GM19468 (cell line): ENCODE results near the gene SLC25A26.

Experiments
- ATAC-seq: cut with Tn5 transposase; IDR thresholded peaks from one replicate; pipeline ENCODE4 v1.9.1; 2021; ENCODE audit warnings: mild to moderate bottlenecking, moderate library complexity, moderate number of reproducible peaks; ENCODE audit not compliant: unreplicated experiment; ENCODE audit errors: extremely low read depth

SLC25A26 gene, protein sequence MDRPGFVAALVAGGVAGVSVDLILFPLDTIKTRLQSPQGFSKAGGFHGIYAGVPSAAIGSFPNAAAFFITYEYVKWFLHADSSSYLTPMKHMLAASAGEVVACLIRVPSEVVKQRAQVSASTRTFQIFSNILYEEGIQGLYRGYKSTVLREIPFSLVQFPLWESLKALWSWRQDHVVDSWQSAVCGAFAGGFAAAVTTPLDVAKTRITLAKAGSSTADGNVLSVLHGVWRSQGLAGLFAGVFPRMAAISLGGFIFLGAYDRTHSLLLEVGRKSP

DNA sequence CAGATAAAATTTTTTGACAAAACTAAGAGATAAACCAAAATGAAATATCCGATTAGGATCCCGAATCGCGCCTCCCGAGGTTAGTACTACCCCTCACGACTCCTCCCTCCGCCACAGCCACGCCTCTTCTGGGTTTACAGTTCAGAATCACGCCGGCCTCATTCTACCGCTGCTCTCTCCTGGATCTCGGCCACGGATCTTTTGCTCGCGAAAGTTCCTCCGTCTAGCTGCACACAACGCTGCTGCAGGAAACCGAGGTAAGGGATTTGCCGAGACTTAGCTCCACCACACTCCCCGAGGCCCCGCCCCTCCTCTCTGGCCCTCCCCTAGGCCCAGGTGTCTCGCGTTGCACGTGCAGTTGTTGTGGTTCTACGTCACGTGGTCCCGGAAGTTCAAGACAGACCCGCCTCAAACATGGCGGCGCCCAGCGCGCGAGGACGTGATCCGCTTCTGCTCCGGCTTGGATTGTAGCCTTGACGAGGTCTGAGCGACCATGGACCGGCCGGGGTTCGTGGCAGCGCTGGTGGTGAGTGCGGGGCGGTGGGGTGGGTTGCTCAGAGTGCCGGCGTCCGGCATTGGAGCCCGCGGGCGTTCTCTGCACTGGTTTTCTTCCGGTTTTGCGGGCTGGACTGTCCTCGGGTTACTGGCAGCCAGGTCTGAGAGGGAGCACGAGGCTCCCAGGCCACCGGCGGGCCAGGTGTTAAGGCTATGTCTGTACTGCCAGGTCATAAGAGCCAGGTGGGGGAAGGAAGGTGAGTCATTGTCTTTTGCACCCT, at the start of gene SLC25A26:
SLC25A26 (plus strand) TSS at position 400 of the 776 bp plus-strand sequence; CDS start at position 494, 94 bp downstream.
- peak; percentile 96 for ATAC-seq

DNA sequence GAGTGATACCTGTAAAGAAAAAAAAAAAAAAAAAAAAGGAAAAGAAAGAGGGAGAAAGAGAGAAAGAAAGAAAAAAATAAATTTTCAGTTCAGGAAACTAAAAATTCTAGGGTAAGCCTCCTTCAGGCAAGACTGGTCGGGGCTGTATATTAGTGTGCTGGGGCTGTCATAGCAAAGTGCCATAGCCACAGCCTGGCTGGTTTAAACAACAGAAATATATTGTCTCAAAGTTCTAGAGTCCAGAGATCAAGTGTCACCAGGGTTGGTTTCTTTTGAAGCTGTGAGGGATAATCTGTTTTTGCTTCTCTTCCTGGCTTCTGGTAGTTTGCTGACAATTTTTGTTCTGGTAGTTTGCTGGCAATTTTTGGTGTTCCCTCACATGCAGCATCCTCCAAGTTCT, 48.4 kb upstream of the SLC25A26 start:
- no peak for ATAC-seq

DNA sequence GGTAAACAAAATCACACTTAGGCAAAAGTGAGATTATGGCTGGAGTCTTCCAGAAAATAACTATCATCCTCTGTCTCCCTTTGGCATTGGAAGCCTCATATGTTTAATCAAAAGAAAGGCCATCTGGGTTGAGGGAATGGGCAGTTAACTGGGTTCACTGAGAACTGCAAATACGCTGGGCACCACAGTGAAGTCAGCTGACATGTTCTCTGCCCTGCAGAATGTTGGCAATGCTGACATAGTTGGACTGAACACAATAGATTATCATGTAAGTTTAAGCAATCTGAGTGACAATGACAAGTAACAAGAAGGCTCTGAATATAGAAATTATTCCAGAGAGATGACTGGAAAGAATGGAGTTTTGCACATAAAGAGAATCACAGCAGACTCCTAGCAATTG, 43.8 kb upstream of the SLC25A26 start:
- no peak for ATAC-seq

DNA sequence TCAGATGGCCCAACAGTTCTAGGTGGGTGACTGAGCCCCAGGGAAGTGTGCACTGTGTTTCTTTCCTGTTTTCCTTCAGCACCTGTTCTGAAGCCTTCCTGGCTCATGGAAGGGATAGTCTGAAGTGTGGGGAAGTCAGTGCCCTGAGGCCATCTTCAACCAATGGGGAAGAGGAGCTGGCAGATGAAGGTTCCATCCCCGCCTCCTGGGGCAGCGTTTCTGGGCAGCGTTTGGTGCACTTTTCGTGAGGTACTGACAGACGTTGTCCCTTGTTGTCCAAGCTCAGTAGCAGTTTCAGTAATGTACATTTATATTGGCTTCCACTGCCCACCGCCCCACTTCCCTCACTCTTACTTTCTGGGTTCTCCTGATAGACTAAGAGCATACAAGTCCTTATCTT, 42.6 kb upstream of the SLC25A26 start:
- no peak for ATAC-seq

DNA sequence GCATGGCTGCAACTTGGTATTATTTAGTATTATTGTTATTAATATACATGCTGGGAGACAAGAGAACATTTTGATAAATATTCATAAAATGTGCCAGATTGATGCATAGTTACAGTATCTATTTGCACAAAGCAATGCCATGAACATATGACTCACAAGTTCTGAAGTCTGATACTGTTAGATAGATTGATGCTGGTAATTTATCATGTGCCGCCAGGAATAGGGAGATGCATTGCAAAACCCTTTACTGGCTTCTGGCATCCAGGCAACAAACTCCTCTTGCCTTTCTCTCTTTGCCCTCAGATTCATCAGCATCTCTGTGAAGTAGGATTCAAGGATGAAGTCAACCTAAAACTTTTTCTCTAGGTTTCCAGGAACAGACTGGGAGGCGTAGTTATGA, 41.0 kb upstream of the SLC25A26 start:
- ATAC-seq, result no peak

DNA sequence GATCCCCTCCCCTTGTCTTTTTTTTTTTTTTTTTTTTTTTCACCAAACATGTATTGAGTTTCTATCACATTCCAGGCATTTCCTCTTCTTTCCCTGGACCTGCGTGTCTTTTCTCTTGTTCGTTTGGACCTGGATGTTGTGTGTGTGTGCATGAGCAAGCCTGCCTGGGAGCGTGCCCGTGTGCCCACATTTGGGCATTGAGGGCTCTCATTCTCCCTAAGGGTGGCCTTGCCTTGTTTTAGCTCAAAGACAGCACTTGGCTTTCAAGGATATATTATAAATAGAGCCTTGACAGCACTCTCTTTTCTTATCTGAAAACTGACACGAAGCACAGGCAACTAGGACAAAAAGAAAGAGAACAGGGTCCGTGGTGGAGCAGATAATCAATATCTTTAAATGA, 39.0 kb upstream of the SLC25A26 start:
- ATAC-seq, result no peak

DNA sequence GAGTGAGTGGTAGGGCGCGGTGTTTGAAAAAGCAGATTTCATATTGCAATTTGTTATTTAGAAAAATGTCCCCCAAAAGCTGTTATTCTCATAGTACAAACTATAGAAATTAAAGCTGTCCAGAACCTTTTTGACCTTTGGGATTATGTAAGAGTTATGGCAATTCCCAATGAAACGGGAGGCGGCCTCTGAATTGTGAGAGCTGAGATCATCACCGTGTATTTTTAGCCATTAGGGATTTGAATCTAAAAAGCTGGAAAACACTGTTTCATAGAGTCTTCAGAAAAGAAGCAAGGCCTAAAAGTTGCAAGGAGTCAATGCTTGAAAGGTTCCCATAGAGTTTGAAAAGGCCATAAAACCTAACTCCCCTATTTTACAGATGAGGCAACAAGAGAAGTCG, 38.6 kb upstream of the SLC25A26 start:
- ATAC-seq, result no peak

DNA sequence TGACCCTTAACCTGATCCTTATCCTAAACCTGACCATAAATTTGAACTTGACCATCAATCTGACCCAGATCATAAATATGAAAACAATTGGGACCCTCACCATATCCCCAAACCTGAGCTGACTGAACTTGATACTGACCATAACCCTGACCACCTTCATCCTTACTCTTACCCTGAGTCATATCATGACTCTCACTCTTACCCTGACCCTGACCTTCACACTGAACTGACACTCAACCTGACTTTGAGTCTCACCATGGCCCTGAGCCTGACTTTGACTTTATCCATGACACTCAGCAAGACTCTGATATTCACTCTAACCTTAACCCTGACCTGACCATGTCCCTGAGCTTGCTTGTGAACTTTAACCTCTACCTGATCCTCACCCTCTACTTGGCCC, 34.3 kb upstream of the SLC25A26 start:
- ATAC-seq, result no peak

DNA sequence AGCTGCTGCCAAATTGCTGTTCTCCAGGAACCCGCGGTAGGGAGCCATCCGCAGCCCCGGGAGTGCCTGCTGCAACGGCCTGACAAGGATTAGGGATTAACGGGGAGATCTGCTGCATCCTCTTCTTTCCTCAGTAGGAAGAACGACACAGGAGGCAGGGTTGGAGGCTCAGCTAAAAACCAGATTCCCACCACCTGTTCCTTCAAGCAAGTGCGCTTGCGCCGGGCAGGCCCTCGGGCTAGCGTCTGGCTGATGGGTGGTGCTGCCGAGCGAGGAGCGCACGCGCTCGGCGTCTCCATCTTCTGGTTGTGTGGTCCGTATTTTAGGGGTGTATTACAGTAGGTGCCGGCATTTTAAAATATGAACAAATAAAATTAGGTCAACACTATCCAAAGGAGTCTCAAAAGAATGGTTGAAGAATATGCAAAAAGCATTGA, 25.4 kb upstream of the SLC25A26 start:
- ATAC-seq, result no peak

DNA sequence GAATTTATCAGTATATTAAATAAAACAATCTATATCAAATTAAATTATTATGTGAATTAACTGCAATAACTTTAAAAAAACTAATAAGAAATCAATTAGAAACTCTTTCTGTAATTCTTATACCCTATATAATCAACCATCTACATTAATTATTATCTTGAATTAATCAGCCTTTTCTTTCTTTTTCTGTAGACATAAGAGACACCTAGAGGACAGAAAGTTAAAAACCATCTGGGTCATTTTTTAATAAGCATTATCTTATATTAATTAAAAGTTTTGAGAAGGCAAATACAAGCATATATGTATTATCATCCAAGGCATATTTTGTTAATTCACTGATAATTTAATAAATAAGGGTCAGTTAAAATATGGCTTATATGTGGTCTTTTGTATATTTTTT, 24.2 kb upstream of the SLC25A26 start:
- ATAC-seq, result no peak

DNA sequence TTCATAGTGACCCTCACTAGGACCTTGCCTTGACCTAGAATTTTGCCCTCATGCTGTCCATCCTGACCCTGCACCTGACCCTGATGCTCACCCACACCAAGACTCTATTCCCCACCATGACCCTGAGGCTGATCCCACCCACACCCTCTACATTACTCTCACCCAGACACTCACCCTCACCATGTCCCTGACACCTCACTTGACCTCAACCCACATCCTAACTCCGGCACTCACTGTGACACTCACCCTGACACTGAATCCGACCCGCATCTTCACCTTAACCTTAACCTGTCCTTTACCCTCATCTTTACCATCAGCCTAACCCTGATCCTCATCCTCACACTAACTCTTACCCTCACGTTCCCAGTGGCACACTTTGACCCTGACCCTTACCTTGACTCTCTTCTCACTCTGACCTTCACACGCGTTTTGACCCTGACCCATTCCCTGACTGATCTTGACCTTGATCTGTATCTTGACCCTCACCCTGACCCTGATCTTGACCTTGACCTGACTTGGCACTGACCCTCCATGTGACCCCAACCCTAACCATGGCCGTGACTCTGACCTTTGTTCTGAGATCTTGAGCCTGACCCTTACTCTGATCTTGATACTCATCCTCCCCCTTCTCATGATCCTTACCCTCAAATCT, 22.2 kb upstream of the SLC25A26 start:
- ATAC-seq, result no peak

DNA sequence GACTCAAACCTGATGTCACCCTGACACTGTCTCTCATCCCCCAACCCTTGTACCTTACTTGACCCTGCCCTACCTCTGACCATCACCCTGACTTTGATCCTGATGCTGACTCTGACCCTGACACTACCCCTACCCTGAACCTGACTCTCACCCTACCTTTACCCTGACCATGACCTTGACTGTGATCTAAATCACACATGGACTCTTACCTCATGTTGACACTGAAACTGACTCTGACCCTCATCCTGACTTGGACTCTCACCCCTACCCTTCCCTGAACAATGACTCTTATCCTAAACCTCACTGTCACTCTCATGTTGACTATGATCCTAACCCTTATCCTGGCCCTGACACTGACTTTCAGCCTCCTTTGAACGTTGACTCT, 21.7 kb upstream of the SLC25A26 start:
- no peak for ATAC-seq

DNA sequence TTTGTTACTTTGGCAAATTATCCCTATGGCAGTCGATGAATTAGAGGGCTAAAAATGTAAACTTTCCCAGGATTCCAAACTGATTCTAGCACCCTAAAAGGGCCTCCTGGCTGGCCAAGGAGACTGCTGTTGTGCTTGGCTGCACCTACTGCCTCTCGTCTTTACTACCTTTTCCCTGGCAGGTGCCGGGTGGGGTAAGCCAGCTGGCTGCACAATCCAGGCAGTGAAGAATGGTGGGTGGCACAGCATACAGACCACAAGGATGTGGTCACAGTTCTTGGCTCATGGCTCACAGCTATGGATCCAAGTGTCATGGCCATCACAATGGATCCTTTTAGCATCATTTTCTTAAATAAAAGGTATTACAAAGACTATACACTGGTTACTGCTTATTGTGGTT, 20.7 kb upstream of the SLC25A26 start:
- no peak for ATAC-seq

DNA sequence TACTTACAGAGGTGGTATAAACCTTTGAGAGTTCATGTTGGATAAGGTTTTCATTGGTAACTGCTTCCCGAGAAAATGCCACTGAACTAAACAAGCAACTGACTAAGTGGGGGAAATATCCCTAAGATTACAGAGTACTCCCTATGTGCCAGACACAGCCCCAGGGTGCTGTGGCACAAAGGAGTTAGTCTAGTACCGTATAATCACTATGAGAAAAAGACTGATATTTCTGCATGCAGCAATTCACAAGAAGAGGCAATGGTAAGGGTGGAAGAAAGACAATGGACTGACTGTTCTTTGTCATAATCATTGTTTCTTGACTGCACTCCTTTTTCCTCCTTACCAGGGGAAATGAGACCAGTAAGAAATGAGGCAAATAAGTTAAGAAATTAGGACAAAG, 20.0 kb upstream of the SLC25A26 start:
- no peak for ATAC-seq

DNA sequence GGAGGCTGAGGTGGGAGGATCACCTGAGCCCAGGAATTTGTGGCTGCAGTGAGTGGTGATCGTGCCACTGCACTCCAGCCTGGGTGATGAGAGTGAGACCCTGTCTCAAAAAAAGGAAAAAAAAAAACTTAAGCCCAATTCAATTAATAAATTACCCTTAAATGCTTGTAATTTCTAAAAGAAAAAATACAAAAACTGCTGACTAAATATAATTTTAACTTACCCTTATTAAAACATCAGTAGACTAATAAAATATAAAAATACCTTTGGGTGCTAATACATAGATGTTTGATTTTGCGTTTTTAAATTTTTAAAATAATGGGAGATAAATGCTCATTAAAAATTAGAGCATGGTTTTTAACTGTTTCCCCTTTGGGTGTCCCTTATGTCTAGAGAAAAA, 17.5 kb upstream of the SLC25A26 start:
- no peak for ATAC-seq

DNA sequence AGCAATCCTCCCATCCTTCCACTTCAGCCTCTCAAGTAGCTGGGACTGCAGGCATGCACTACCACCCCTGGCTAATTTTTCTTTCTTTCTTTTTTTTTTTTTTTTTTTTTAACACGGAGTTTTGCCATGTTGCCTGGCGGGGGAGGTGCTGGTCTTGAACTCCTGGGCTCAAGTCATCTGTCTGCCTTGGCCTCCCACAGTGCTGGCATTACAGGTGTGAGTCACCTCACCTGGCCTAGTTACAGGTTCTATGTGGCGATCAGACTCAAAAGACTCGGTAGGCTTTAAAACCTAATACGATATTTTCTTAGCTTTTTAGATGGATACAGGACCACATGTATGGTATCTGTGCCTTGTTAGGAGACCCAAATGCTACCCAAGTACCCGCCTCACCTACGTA, 14.0 kb upstream of the SLC25A26 start:
- ATAC-seq, result no peak

DNA sequence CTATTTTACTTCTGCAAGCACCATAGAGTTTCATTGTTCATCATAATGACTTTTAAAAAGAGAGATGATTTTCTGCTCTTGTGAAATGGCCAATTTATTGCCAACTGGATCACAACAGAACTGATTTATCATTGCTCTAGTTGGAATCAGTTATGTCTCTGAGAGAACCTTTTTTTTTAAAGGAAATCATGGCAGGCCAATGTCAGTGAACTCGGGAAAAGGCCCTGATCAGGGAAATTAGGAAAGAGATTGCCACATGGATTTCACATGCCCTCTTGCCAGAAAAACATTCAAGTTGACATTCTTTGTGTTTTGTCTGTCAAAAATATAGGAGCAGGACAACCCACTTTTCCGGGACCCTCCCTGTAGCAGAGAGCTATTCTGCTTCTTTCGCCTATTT, 12.6 kb upstream of the SLC25A26 start:
- ATAC-seq, result no peak

DNA sequence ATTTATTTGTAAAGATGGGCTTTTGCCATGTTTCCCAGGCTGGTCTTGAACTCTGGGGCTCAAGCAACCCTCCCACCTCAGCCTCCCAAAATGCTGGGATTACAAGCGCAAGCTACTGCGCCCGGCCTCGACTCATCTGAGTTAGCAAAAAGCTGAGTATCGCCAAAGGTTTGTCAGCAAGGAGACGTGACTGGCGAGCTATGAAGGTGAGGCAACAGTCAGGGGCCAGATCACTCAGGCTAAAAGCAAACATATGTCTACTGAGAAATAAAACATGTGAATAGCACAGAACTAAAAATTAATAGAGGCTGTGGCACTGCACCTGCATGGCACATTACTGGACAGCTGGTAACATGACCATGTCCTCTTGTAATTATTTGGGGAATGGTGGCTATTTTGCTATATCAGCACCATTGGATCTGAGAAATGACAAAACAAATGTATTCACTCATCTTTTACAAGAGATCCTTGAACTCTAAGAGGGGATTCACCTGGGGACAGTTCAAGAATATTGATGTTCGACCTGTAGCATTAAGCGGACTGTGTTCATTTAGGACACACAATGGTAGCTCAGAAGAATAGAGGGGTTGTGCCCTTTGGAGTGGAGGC, 10.0 kb upstream of the SLC25A26 start:
- ATAC-seq, result no peak

DNA sequence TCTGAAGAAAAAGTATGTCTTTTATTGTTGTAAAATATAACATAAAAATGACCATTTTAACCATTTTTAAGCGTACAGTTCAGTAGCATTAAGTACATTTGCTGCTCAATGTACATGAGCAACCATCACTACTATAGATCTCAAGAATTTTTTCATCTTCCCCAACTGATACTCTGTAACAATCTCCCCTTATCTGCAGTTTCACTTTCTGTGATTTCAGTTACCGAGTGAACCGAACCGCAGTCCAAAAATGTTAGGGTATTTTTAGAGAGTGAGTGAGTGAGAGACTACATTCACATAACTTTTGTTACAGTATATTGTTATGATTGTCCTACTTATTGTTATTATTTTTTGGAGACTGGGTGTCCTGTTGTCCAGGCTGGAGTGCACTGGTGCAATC, 9.0 kb upstream of the SLC25A26 start:
- ATAC-seq, result no peak

DNA sequence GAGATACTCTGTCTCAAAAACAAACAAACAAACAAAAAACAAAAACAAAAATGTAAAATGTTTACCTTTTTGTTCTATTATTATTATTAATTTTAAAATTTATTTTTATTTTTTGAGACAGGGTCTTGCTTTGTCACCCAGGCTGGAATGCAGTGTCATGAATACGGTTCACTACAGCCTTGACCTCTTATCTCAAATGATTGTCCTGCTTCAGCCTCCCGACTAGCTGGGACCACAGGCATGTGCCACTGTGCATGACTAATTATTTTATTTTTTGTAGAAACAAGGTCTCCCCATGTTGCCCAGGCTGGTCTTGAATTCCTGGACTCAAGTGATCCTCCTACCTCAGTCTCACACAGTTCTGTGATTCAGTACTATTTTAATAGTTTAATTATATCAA, 5.7 kb upstream of the SLC25A26 start:
- no peak for ATAC-seq

DNA sequence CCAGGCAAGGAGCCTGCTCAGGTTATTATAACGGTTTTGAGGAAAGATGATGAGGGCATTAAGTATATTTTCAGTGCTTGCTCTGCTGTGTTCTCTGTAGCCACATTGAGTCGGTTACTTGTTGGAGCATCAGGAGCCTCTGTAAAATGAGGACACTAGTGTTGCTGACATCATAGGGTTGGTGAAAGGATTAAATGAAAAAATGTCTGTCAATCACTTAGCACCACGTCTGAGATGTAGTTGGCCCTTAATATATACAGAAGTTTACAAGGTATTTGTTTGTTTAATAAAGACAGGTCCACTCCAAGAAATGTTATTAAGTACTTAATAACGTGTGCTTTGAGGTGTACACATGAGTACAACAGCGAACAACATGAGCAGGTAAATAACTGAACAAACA, 735 bp upstream of the SLC25A26 start:
- no peak for ATAC-seq
